Measurements from ENCODE around the gene VEZT.
"Not testable (repeated sequence)": the region's sequence is repeated elsewhere in the genome, so short reads cannot be mapped to it uniquely, and the experiment has no call there.

Gene VEZT

GRCh38 chr12:95224202-95225170, 6.9 kb downstream of the VEZT start:
- in situ Hi-C loops (cut with MboI; ENCODE audit: low sequenced_read_pairs) = no loop called here

GRCh38 chr12:95225645-95226212, 8.1 kb downstream of the VEZT start:
- in situ Hi-C loops (cut with MboI; ENCODE audit: low sequenced_read_pairs) = no loop called here

DNA sequence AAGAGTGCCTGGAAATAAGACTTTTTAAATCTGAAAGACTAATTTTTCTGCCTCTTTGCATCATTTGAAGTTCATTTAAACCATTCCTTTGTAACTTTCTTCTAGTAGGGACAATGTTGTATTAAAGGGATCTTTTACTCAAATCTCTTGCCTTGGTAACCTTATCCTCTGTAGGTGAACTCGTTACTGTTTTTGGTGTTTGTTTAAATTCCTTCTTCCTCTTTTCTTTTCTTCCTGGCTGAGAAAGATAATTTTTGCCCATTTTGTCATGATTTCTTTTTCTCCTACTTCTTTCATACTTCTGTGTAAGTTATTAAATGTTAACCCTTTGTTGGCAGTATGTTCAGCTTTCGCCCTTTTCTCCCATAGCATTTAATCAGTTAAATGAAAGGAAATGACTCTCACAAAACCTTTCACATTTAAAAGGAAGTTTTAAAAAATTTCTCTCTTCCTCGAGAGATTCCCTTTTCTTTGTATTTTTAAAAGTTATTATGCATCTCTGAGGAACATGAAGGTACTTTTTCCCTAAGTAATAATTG, 10.3 kb downstream of the VEZT start:
- in situ Hi-C loops (cut with MboI; ENCODE audit: low sequenced_read_pairs) = no loop called here

DNA sequence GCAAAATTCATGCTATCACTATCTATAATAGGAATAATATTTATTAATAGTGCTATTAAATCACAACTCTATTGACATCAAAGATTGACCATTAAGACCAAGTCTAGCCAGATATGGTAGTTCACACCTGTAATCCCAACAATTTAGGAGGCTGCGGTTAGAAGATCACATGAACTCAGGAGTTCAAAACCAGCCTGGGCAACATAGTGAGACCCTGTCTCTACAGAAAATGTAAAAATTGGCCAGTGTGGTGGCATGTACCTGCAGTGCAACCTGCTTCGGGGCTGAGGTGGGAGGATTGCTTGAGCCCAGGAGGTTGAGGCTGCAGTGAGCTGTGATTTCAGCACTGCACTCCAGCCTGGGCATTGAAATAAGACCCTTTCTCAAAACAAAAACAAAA, 11.0 kb downstream of the VEZT start:
- in situ Hi-C loops (cut with MboI; ENCODE audit: low sequenced_read_pairs) = no loop called here

DNA sequence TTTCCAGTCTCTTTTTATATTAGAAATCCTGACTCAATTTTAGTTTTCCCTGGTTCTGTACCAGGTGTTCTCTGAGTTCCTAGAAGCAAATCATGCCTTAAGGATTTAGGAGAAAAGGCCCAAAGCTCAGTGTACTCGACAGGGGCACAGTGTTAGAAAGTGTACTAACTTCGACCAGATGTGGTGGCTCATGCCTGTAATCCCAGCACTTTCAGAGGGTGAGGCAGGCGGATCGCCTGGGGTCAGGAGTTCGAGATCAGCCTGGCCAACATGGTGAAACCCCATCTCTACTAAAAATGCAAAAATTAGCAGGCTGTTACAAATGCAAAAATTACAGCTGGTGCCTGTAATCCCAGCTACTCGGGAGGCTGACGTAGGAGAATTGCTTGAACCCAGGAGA, 12.0 kb downstream of the VEZT start:
- in situ Hi-C loops (cut with MboI; ENCODE audit: low sequenced_read_pairs) = no loop called here

DNA sequence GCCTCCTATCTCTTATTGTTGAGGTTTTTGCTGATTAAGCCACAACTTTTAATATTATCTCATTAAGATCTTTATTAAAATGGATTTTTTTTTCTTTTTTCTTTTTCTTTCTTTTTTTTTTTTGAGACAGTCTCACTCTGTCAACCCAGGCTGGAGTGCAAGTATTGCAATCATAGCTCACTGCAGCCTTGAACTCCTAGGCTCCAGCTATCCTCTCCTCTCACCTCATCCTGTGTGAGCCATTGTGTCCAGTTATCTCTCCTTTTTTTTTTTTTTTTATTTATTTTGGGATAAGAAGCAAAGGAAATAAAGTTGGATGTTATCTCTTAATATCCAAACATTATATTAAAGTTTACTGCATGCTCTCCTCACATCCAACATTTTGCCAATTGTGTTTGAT, 12.7 kb downstream of the VEZT start:
- in situ Hi-C loops (cut with MboI; ENCODE audit: low sequenced_read_pairs) = no loop called here

DNA sequence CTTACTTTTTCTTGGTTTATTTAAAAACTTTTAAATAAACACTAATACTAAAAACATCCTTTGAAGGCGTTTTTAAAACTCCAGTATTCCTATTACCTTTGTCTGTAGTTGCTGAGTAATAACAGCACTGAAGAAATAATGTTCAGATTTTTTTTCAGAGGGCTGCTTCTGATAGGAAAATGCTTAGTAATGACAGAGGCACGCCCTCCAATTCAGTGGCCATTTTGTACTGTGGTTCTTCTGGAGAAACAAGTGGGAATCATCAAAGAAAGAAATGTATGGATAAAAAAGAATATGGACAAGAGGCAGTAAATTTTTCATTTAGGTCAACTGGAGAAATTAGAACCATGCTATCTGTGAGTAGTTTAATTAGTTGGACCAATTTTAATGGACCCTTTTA, 13.6 kb downstream of the VEZT start:
- in situ Hi-C loops (cut with MboI; ENCODE audit: low sequenced_read_pairs) = no loop called here

GRCh38 chr12:95234187-95234586, 16.6 kb downstream of the VEZT start:
- in situ Hi-C loops (cut with MboI; ENCODE audit: low sequenced_read_pairs) = not testable (repeated sequence)

DNA sequence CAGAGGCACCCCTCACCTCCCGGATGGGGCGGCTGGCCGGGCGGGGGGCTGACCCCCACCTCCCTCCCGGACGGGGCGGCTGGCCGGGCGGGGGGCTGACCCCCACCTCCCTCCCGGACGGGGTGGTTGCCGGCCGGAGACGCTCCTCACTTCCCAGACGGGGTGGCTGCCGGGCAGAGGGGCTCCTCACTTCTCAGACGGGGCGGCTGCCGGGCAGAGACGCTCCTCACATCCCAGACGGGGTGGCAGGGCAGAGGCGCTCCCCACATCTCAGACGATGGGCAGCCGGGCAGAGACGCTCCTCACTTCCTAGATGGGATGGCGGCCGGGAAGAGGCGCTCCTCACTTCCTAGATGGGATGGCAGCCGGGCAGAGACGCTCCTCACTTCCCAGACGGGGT, 18.0 kb downstream of the VEZT start:
- in situ Hi-C loops (cut with MboI; ENCODE audit: low sequenced_read_pairs) = not testable (repeated sequence)

DNA sequence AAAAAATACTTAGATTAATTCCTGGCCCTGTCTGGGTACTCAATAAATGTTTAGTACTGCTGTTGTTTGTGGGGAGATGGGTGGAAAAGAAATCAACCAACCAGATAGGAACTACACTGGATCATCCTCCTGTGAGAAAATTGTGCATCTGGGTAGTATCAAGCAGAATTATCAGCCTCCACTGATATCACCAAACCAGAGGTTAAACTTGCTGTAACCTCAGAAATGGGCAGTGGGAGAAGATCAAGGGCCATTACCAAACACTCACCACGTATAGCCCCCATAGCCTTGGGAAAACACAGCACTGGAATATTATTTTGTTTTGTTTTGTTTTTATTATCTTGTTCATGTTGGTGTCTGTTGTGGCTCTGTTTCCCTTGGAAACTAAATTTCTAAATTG, 19.7 kb downstream of the VEZT start:
- in situ Hi-C loops (cut with MboI; ENCODE audit: low sequenced_read_pairs) = no loop called here

DNA sequence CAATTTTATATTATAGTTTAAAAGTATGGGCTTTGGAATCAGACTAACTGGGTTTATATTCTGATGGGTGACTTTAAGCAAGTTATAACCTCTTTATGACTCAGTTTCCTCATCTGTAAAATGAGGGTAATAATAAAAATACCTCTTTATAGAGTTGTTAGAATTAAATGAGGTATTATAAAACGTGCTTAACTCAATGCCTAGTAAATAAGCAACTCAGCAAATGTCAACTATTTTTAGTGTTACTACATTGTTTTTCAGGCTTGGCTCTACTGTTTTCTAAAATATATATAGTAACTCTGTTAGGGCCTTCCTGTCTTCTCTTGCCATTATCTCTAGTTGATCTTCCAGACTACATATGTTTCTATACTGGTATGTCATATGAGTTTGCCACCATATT, 20.5 kb downstream of the VEZT start:
- in situ Hi-C loops (cut with MboI; ENCODE audit: low sequenced_read_pairs) = no loop called here

DNA sequence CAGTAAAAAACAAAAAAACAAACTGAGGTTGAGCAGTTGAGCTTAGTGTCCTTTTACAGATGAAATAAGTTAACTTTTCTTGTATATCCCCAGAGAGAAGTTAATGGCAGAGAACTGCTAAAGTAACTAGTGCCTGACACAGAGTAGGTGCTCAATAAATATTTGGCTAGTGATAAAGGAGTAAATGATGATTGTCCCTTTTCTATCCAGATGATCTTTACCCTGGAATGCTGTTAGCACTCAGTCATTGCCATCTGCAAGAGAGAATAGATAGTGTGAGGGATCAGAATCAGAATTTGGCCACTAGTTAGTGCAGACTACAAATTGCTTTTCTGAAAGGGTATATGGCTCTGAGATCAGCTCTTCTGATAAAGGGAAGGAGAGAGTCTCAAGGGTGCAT, 21.6 kb downstream of the VEZT start:
- in situ Hi-C loops (cut with MboI; ENCODE audit: low sequenced_read_pairs) = no loop called here

- in situ Hi-C loops (cut with MboI; ENCODE audit: low sequenced_read_pairs) = not testable (repeated sequence)
Measured at GRCh38 chr12:95239835-95240234, 22.2 kb downstream of the VEZT start.

GRCh38 chr12:95240556-95240955, 22.9 kb downstream of the VEZT start:
- in situ Hi-C loops (cut with MboI; ENCODE audit: low sequenced_read_pairs) = no loop called here

GRCh38 chr12:95241138-95241537, 23.5 kb downstream of the VEZT start:
- in situ Hi-C loops (cut with MboI; ENCODE audit: low sequenced_read_pairs) = not testable (repeated sequence)

DNA sequence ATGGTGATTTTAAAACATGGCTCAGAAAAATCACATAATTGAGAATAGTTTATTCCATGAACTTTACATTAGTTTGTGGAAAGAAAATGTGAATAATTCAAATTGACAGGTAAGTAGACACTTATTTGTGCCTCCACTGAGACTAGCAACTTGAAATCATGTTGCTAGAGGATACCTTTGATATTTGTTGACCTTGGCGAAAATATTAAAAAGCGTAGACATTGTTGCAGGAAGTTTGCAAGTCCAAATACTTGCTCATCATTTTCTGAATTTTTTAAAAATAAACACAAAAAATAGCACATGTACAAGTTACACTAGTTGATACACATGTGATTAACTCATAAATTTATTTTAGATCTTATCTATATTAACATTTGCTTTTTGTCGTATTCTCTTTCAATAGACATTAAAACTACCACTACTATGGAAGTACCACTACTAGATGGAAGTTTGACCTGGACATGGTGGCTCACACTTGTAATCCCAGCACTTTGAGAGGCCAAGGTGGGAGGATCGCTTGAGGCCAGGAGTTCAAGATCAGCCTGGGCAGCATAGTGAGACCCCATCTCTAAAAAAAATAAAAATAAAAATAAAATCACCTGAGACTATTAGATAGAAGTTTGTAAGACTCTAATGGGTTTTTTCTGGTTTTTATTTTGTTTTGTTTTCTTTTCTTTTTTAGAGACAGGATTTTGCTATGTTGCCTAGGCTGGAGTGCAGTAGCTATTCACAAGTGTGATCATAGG, 24.3 kb downstream of the VEZT start:
- in situ Hi-C loops (cut with MboI; ENCODE audit: low sequenced_read_pairs) = no loop called here

DNA sequence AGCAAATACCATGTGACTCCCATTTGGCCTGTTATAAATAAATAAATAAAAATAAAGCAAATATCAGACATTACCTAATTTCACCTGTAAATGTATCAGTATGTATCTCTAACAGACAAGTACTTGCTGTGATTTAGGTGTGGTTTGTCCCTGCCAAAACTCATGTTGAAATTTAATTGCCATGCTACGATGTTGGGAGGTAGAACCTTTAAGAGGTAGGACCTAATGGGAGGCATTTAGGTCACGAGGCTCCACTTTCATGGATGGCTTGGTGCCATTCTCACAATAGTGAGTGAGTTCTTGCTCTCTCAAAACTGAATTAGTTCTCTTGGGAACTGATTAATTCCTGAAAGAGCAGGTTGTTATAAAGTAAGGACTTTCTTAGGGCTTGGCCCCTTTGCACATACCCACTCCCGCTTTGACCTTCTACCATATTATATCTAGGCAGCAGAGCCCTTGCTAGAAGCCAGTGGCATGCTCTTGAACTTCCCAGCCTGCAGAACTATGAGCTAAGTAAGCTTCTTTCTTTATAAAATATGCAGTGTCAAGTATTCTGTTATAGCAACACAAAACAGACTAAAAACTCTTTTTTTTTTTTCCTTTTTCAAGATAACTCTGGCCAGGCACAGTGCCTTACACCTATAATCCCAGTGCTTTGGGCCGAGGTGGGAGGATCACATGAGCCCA, 26.0 kb downstream of the VEZT start:
- in situ Hi-C loops (cut with MboI; ENCODE audit: low sequenced_read_pairs) = no loop called here

GRCh38 chr12:95244350-95244749, 26.7 kb downstream of the VEZT start:
- in situ Hi-C loops (cut with MboI; ENCODE audit: low sequenced_read_pairs) = no loop called here

GRCh38 chr12:95248095-95248494, 30.5 kb downstream of the VEZT start:
- in situ Hi-C loops (cut with MboI; ENCODE audit: low sequenced_read_pairs) = no loop called here

- in situ Hi-C loops (cut with MboI; ENCODE audit: low sequenced_read_pairs) = no loop called here
Measured at GRCh38 chr12:95248604-95249360, 31.2 kb downstream of the VEZT start.
